ENCODE results near the gene IL20RB.
"Not testable (repeated sequence)": the region's sequence is repeated elsewhere in the genome, so short reads cannot be mapped to it uniquely, and the experiment has no call there.

The IL20RB gene

GRCh38 chr3:136946978-136947377 lies 10.8 kb upstream of the IL20RB start:
- no peak for DNase-seq (ENCODE audit: low read depth)

GRCh38 chr3:136947477-136947876 lies 10.3 kb upstream of the IL20RB start:
- no peak for DNase-seq (ENCODE audit: low read depth)

GRCh38 chr3:136949146-136949545 lies 8.6 kb upstream of the IL20RB start:
- DNase-seq (ENCODE audit: low read depth): no peak

- no peak for DNase-seq (ENCODE audit: low read depth)
Measured at GRCh38 chr3:136949708-136950107, 8.1 kb upstream of the IL20RB start.

- DNase-seq (ENCODE audit: low read depth): no peak
Measured at GRCh38 chr3:136950623-136951022, 7.2 kb upstream of the IL20RB start.

GRCh38 chr3:136952292-136952691 lies 5.5 kb upstream of the IL20RB start:
- DNase-seq (ENCODE audit: low read depth): no peak

GRCh38 chr3:136954251-136954650 lies 3.5 kb upstream of the IL20RB start:
- DNase-seq (ENCODE audit: low read depth): no peak

- no peak for DNase-seq (ENCODE audit: low read depth)
Measured at GRCh38 chr3:136954980-136955780, 2.6 kb upstream of the IL20RB start.

- DNase-seq (ENCODE audit: low read depth): peak; percentile 86
Measured at GRCh38 chr3:136955813-136956212, 2.0 kb upstream of the IL20RB start.

- DNase-seq (ENCODE audit: low read depth): no peak
Measured at GRCh38 chr3:136956971-136957370, 812 bp upstream of the IL20RB start.

- no peak for DNase-seq (ENCODE audit: low read depth)
Measured at GRCh38 chr3:136958939-136959338, 1.2 kb downstream of the IL20RB start.

GRCh38 chr3:136959599-136959998 lies 1.8 kb downstream of the IL20RB start:
- DNase-seq (ENCODE audit: low read depth): no peak

GRCh38 chr3:136960838-136961836 lies 3.4 kb downstream of the IL20RB start:
- no peak for DNase-seq (ENCODE audit: low read depth)

GRCh38 chr3:136962927-136963326 lies 5.1 kb downstream of the IL20RB start:
- DNase-seq (ENCODE audit: low read depth): no peak

- DNase-seq (ENCODE audit: low read depth): not testable (repeated sequence)
Measured at GRCh38 chr3:136969539-136969938, 11.8 kb downstream of the IL20RB start.

- DNase-seq (ENCODE audit: low read depth): no peak
Measured at GRCh38 chr3:136973352-136973751, 15.6 kb downstream of the IL20RB start.

- no peak for DNase-seq (ENCODE audit: low read depth)
Measured at GRCh38 chr3:136974670-136975069, 16.9 kb downstream of the IL20RB start.

- no peak for DNase-seq (ENCODE audit: low read depth)
Measured at GRCh38 chr3:136979204-136979603, 21.4 kb downstream of the IL20RB start.

GRCh38 chr3:136979684-136980083 lies 21.9 kb downstream of the IL20RB start:
- DNase-seq (ENCODE audit: low read depth): no peak

- DNase-seq (ENCODE audit: low read depth): no peak
Measured at GRCh38 chr3:136982033-136982432, 24.2 kb downstream of the IL20RB start.

- no peak for DNase-seq (ENCODE audit: low read depth)
Measured at GRCh38 chr3:136982520-136983138, 24.8 kb downstream of the IL20RB start.

- no peak for DNase-seq (ENCODE audit: low read depth)
Measured at GRCh38 chr3:136984837-136985236, 27.1 kb downstream of the IL20RB start.

Data from non-pigmented ciliary epithelial cell (primary cell).